Keratinocyte (primary cell): Measurements from ENCODE around the gene FUT4. TPM values are rescaled to one million over a fixed set of nuclear protein-coding genes. Genes with fewer than 3 reads are reported as not detected.

Experiments used
- DNase-seq: peaks from one replicate; pipeline ENCODE4 v3.0.0-alpha.2; 2011; ENCODE audit warnings: low read depth, missing footprints, low spot score
- FAIRE-seq: peaks from 2 replicates; lab custom pipeline; 2011; peaks lifted over from hg19 to GRCh38; lab: Jason Lieb, UNC
- H2AFZ ChIP-seq: 2 replicates; pipeline ENCODE4 v1.6.0; 2012; ENCODE audit warnings: low read length, control low read depth, inconsistent platforms; ENCODE audit not compliant: control insufficient read depth
- H3K27ac ChIP-seq: 2 replicates; pipeline ENCODE4 v1.5.1; 2011; ENCODE audit warnings: low read length; ENCODE audit not compliant: control insufficient read depth, insufficient read depth
- H3K27me3 ChIP-seq: 3 replicates; pipeline ENCODE4 v1.6.0; 2011; ENCODE audit warnings: low read length; ENCODE audit not compliant: control insufficient read depth, insufficient read depth; ENCODE audit errors: extremely low read depth
- H3K36me3 ChIP-seq, 2 experiments: 2 replicates in 1 of 2; 3 replicates in 1 of 2; pipeline ENCODE4 v1.5.1; 2011; ENCODE audit warnings: low read length in 2 of 2, mild to moderate bottlenecking in 1 of 2; ENCODE audit not compliant: control insufficient read depth in 2 of 2, insufficient read depth in 2 of 2; ENCODE audit errors: extremely low read depth in 1 of 2
- H3K4me1 ChIP-seq: 3 replicates; pipeline ENCODE4 v1.5.1; 2011; ENCODE audit warnings: low read length; ENCODE audit not compliant: control insufficient read depth, insufficient read depth; ENCODE audit errors: extremely low read depth
- H3K4me2 ChIP-seq: 3 replicates; pipeline ENCODE4 v1.6.0; 2011; ENCODE audit warnings: low read depth, low read length; ENCODE audit not compliant: control insufficient read depth, insufficient read depth; ENCODE audit errors: extremely low read depth
- H3K4me3 ChIP-seq, 3 experiments: fragments of 200-600 bp in 1 of 3; sonication (generic) in 1 of 3; 2 replicates in 2 of 3; 3 replicates in 1 of 3; pipeline ENCODE4 v1.5.1; 2011 to 2016; ENCODE audit warnings: low read length in 3 of 3, mild to moderate bottlenecking in 3 of 3, control low read depth in 2 of 3, inconsistent platforms in 1 of 3, low read depth in 1 of 3, mixed read lengths in 1 of 3, mixed run types in 1 of 3, moderate library complexity in 1 of 3; ENCODE audit not compliant: control insufficient read depth in 2 of 3, insufficient read depth in 2 of 3; ENCODE audit errors: extremely low read depth in 1 of 3
- H3K79me2 ChIP-seq: 2 replicates; pipeline ENCODE4 v1.6.0; 2012; ENCODE audit warnings: low read length; ENCODE audit not compliant: control insufficient read depth, insufficient read depth
- H3K9ac ChIP-seq: 3 replicates; pipeline ENCODE4 v1.6.0; 2011; ENCODE audit warnings: low read length; ENCODE audit not compliant: control insufficient read depth, insufficient read depth; ENCODE audit errors: extremely low read depth
- H3K9me1 ChIP-seq: 3 replicates; pipeline ENCODE4 v1.6.0; 2011; ENCODE audit warnings: low read length; ENCODE audit not compliant: control insufficient read depth, insufficient read depth; ENCODE audit errors: extremely low read depth
- H3K9me3 ChIP-seq: 2 replicates; pipeline ENCODE4 v1.5.1; 2012; ENCODE audit warnings: low read depth, low read length; ENCODE audit not compliant: control insufficient read depth
- H4K20me1 ChIP-seq: 3 replicates; pipeline ENCODE4 v1.6.0; 2011; ENCODE audit warnings: low read length; ENCODE audit not compliant: control insufficient read depth, insufficient read depth; ENCODE audit errors: extremely low read depth
- CTCF ChIP-seq, 3 experiments: IDR thresholded peaks in 1 of 3; conservative IDR thresholded peaks in 1 of 3; optimal IDR thresholded peaks in 1 of 3; 2 replicates in 2 of 3; 3 replicates in 1 of 3; pipeline versions ENCODE3 to v1.5.1; 2011; ENCODE audit warnings: low read length in 3 of 3, mild to moderate bottlenecking in 3 of 3, moderate library complexity in 2 of 3, control low read depth in 1 of 3, inconsistent platforms in 1 of 3; ENCODE audit not compliant: insufficient read depth in 2 of 3; ENCODE audit errors: extremely low read depth in 1 of 3
- EZH2 ChIP-seq: IDR thresholded peaks from one replicate; pipeline ENCODE4 v1.6.1; 2012; ENCODE audit warnings: inconsistent platforms, mild to moderate bottlenecking, low read length, moderate library complexity
- dilution Hi-C: fragments of 300-500 bp; cut with MboI; formaldehyde crosslinking; loops from one replicate; pipeline ENCODE4 v1.7.0; 2020; ENCODE audit warnings: low sequenced_read_pairs; ENCODE audit not compliant: extremely low pct_ligation_motif_present
- polyA plus RNA-seq, 5 experiments: library from polyadenylated mRNA; depleted of rRNA in 3 of 5; stranded (reverse) in 3 of 5; stranded (forward) in 1 of 5; unstranded in 1 of 5; fragments of >200 nt; gene quantifications; 1 replicate in 1 of 5; 2 replicates in 3 of 5; 3 replicates in 1 of 5; pipeline versions ENCODE4 v1.2.1 to v1.2.3, GENCODE V29; 2011 to 2012; ENCODE audit warnings: missing spikeins in 2 of 5, low read depth in 1 of 5, low replicate concordance in 1 of 5

The FUT4 gene
- polyA plus RNA-seq, 1 donor (not counting 4 experiments of a cell fraction or from before 2014, with no cell fraction given): 0.39 TPM

GRCh38 chr11:94559361-94559760, 15.6 kb downstream of the FUT4 start:
- no peak overlapping the region for H3K4me2 ChIP-seq
- H3K79me2 ChIP-seq: no peaks in the 10 kb centered on the region
- H3K27ac ChIP-seq: no peak overlapping the region
- H3K36me3 ChIP-seq: no peaks in the 10 kb centered on the region
- no peak overlapping the region for H3K9ac ChIP-seq
- H3K9me3 ChIP-seq: no peaks in the 10 kb centered on the region
- TF ChIP-seq EZH2 (no peak), CTCF (optimal IDR thresholded peaks at IDR 0.05 in 1 of 3, IDR thresholded peaks at IDR 0.05 in 1 of 3, conservative IDR thresholded peaks at IDR 0.05 in 1 of 3; ENCODE audit: extremely low read depth in 1 of 3, insufficient read depth in 2 of 3, low read length in 3 of 3) (no peak)
- H3K4me3 ChIP-seq: no peak overlapping the region
- no peaks in the 10 kb centered on the region for H3K27me3 ChIP-seq
- no peaks in the 10 kb centered on the region for H3K9me1 ChIP-seq
- H2AFZ ChIP-seq: no peak overlapping the region
- no peaks in the 10 kb centered on the region for H4K20me1 ChIP-seq
- no peak for FAIRE-seq
- H3K4me1 ChIP-seq: peaks cover 15% of the 10 kb centered on the region
- no peak for DNase-seq
- dilution Hi-C loops: no loop called here

- Histone ChIP-seq H3K9ac (no peak overlapping the region), H3K79me2 (no peaks in the 10 kb centered on the region), H3K27me3 (no peaks in the 10 kb centered on the region), H3K4me1 (peaks cover 15% of the 10 kb centered on the region), H4K20me1 (no peaks in the 10 kb centered on the region), H3K9me3 (no peaks in the 10 kb centered on the region), H3K9me1 (no peaks in the 10 kb centered on the region), H3K4me3 (no peak overlapping the region), H3K27ac (no peak overlapping the region), H3K4me2 (no peak overlapping the region), H2AFZ (no peak overlapping the region), H3K36me3 (no peaks in the 10 kb centered on the region)
- TF ChIP-seq CTCF (optimal IDR thresholded peaks at IDR 0.05 in 1 of 3, IDR thresholded peaks at IDR 0.05 in 1 of 3, conservative IDR thresholded peaks at IDR 0.05 in 1 of 3; ENCODE audit: extremely low read depth in 1 of 3, insufficient read depth in 2 of 3, low read length in 3 of 3): no peak
- no peak for TF ChIP-seq EZH2
- dilution Hi-C loops: no loop called here
- DNase-seq (no peak), FAIRE-seq (no peak)
Observed at GRCh38 chr11:94560834-94561233, 17.1 kb downstream of the FUT4 start.
